ENCODE measurements around the gene RHPN2.

RHPN2 gene

DNA sequence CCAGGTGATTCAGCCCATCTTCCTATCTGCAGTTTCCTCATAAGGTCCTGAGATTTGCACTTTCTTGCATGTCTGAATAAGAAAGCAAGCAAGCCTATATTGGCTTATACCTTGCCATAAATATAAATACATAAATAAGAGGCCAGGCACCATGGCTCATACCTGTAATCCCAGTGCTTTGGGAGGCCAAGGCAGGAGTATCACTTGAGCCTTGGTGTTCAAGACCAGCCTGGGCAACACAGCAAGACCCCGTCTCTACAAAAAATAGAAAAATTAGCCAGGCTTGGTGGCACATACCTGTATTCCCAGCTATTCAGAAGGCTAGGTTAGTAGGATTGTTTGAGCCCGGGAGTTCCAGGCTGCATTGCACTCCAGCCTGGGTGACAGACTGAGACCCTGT, 10.8 kb upstream of the RHPN2 start:
- ATAC-seq, result no peak
- TF ChIP-seq OSR1 (CRISPR knock-in tag; IDR thresholded peaks at IDR 0.05), result no peak
- TF ChIP-seq RARB (CRISPR knock-in tag; IDR thresholded peaks at IDR 0.05), result no peak
- no peak for TF ChIP-seq ZFP3 (CRISPR knock-in tag; IDR thresholded peaks at IDR 0.05)
- TF ChIP-seq SNAI2 (CRISPR knock-in tag; IDR thresholded peaks at IDR 0.05), result no peak
- TF ChIP-seq, protein P1, sequence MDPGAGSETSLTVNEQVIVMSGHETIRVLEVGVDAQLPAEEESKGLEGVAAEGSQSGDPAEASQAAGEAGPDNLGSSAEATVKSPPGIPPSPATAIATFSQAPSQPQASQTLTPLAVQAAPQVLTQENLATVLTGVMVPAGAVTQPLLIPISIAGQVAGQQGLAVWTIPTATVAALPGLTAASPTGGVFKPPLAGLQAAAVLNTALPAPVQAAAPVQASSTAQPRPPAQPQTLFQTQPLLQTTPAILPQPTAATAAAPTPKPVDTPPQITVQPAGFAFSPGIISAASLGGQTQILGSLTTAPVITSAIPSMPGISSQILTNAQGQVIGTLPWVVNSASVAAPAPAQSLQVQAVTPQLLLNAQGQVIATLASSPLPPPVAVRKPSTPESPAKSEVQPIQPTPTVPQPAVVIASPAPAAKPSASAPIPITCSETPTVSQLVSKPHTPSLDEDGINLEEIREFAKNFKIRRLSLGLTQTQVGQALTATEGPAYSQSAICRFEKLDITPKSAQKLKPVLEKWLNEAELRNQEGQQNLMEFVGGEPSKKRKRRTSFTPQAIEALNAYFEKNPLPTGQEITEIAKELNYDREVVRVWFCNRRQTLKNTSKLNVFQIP (CRISPR knock-in tag; IDR thresholded peaks at IDR 0.05; ENCODE audit: borderline replicate concordance, low read depth), result no peak
- no peak for TF ChIP-seq ARNTL (CRISPR knock-in tag; IDR thresholded peaks at IDR 0.05; ENCODE audit: borderline replicate concordance, low read depth)
- no peak for TF ChIP-seq TOX (CRISPR knock-in tag; IDR thresholded peaks at IDR 0.05; ENCODE audit: borderline replicate concordance)
- TF ChIP-seq ZNF565 (CRISPR knock-in tag; conservative IDR thresholded peaks at IDR 0.05; ENCODE audit: low read depth), result no peak
- no peak for TF ChIP-seq GLIS3 (CRISPR knock-in tag; IDR thresholded peaks at IDR 0.05)
- TF ChIP-seq TCF4 (CRISPR knock-in tag; IDR thresholded peaks at IDR 0.05; ENCODE audit: borderline replicate concordance), result no peak
- no peak for TF ChIP-seq ESRRG (CRISPR knock-in tag; IDR thresholded peaks at IDR 0.05)
- TF ChIP-seq CSDC2 (CRISPR knock-in tag; IDR thresholded peaks at IDR 0.05), result no peak
- TF ChIP-seq ZNF8 (CRISPR knock-in tag; IDR thresholded peaks at IDR 0.05), result no peak
- TF ChIP-seq, protein P2, sequence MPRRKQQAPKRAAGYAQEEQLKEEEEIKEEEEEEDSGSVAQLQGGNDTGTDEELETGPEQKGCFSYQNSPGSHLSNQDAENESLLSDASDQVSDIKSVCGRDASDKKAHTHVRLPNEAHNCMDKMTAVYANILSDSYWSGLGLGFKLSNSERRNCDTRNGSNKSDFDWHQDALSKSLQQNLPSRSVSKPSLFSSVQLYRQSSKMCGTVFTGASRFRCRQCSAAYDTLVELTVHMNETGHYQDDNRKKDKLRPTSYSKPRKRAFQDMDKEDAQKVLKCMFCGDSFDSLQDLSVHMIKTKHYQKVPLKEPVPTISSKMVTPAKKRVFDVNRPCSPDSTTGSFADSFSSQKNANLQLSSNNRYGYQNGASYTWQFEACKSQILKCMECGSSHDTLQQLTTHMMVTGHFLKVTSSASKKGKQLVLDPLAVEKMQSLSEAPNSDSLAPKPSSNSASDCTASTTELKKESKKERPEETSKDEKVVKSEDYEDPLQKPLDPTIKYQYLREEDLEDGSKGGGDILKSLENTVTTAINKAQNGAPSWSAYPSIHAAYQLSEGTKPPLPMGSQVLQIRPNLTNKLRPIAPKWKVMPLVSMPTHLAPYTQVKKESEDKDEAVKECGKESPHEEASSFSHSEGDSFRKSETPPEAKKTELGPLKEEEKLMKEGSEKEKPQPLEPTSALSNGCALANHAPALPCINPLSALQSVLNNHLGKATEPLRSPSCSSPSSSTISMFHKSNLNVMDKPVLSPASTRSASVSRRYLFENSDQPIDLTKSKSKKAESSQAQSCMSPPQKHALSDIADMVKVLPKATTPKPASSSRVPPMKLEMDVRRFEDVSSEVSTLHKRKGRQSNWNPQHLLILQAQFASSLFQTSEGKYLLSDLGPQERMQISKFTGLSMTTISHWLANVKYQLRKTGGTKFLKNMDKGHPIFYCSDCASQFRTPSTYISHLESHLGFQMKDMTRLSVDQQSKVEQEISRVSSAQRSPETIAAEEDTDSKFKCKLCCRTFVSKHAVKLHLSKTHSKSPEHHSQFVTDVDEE (CRISPR knock-in tag; IDR thresholded peaks at IDR 0.05), result no peak
- TF ChIP-seq ISL1 (CRISPR knock-in tag; IDR thresholded peaks at IDR 0.05), result no peak
- TF ChIP-seq, protein P3, sequence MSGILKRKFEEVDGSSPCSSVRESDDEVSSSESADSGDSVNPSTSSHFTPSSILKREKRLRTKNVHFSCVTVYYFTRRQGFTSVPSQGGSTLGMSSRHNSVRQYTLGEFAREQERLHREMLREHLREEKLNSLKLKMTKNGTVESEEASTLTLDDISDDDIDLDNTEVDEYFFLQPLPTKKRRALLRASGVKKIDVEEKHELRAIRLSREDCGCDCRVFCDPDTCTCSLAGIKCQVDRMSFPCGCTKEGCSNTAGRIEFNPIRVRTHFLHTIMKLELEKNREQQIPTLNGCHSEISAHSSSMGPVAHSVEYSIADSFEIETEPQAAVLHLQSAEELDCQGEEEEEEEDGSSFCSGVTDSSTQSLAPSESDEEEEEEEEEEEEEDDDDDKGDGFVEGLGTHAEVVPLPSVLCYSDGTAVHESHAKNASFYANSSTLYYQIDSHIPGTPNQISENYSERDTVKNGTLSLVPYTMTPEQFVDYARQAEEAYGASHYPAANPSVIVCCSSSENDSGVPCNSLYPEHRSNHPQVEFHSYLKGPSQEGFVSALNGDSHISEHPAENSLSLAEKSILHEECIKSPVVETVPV (CRISPR knock-in tag; IDR thresholded peaks at IDR 0.05), result no peak
- TF ChIP-seq PATZ1 (CRISPR knock-in tag; IDR thresholded peaks at IDR 0.05; ENCODE audit: borderline replicate concordance), result no peak
- TF ChIP-seq, protein P4, sequence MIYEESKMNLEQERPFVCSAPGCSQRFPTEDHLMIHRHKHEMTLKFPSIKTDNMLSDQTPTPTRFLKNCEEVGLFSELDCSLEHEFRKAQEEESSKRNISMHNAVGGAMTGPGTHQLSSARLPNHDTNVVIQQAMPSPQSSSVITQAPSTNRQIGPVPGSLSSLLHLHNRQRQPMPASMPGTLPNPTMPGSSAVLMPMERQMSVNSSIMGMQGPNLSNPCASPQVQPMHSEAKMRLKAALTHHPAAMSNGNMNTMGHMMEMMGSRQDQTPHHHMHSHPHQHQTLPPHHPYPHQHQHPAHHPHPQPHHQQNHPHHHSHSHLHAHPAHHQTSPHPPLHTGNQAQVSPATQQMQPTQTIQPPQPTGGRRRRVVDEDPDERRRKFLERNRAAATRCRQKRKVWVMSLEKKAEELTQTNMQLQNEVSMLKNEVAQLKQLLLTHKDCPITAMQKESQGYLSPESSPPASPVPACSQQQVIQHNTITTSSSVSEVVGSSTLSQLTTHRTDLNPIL (CRISPR knock-in tag; IDR thresholded peaks at IDR 0.05; ENCODE audit: low read depth), result no peak

- TF ChIP-seq BACH2 (CRISPR knock-in tag; IDR thresholded peaks at IDR 0.05; ENCODE audit: borderline replicate concordance), result no peak
- ATAC-seq, result no peak
Measured at GRCh38 chr19:33071887-33072286, 7.2 kb upstream of the RHPN2 start.

GRCh38 chr19:33067121-33067520, 2.4 kb upstream of the RHPN2 start:
- ATAC-seq, result no peak
- TF ChIP-seq, protein P4 (CRISPR knock-in tag; IDR thresholded peaks at IDR 0.05; ENCODE audit: low read depth), result no peak
- no peak for TF ChIP-seq ESRRG (CRISPR knock-in tag; IDR thresholded peaks at IDR 0.05)
- TF ChIP-seq SNAI2 (CRISPR knock-in tag; IDR thresholded peaks at IDR 0.05), result no peak
- no peak for TF ChIP-seq PPARA (CRISPR knock-in tag; IDR thresholded peaks at IDR 0.05; ENCODE audit: borderline replicate concordance)
- TF ChIP-seq BACH2 (CRISPR knock-in tag; IDR thresholded peaks at IDR 0.05; ENCODE audit: borderline replicate concordance), result no peak
- no peak for TF ChIP-seq ZNF70 (CRISPR knock-in tag; IDR thresholded peaks at IDR 0.05)
- no peak for TF ChIP-seq ZNF565 (CRISPR knock-in tag; conservative IDR thresholded peaks at IDR 0.05; ENCODE audit: low read depth)
- no peak for TF ChIP-seq OSR1 (CRISPR knock-in tag; IDR thresholded peaks at IDR 0.05)
- TF ChIP-seq, protein P3 (CRISPR knock-in tag; IDR thresholded peaks at IDR 0.05), result no peak
- TF ChIP-seq, protein P1 (CRISPR knock-in tag; IDR thresholded peaks at IDR 0.05; ENCODE audit: borderline replicate concordance, low read depth), result no peak
- TF ChIP-seq TCF4 (CRISPR knock-in tag; IDR thresholded peaks at IDR 0.05; ENCODE audit: borderline replicate concordance), result no peak
- no peak for TF ChIP-seq ISL1 (CRISPR knock-in tag; IDR thresholded peaks at IDR 0.05)
- TF ChIP-seq RARB (CRISPR knock-in tag; IDR thresholded peaks at IDR 0.05), result no peak
- no peak for TF ChIP-seq TOX (CRISPR knock-in tag; IDR thresholded peaks at IDR 0.05; ENCODE audit: borderline replicate concordance)
- TF ChIP-seq GLIS3 (CRISPR knock-in tag; IDR thresholded peaks at IDR 0.05), result no peak

Data from SK-N-SH treated with all-trans-retinoic acid at 6 μM for 48 hours (cell line).